ENCODE measurements around the gene CEP162.

Gene CEP162

GRCh38 chr6:84268781-84269180 is 41.3 kb upstream of the CEP162 start:
- no peak overlapping the region for H2AFZ ChIP-seq (ENCODE audit: low read length)
- H3K9ac ChIP-seq (ENCODE audit: low read depth, low read length, poor library complexity, severe bottlenecking) = no peak overlapping the region
- H3K4me1 ChIP-seq (ENCODE audit: insufficient read depth, low read length, poor library complexity, severe bottlenecking) = no peaks in the 10 kb centered on the region
- no peak overlapping the region for H3K4me3 ChIP-seq (ENCODE audit: low read length, poor library complexity, severe bottlenecking)
- TF ChIP-seq EZH2phosphoT487 (IDR thresholded peaks at IDR 0.05; ENCODE audit: borderline replicate concordance) (no peak), CTCF (conservative IDR thresholded peaks at IDR 0.05; ENCODE audit: low read length) (no peak)
- H3F3A ChIP-seq (ENCODE audit: low read depth) = no peaks in the 10 kb centered on the region
- no peak overlapping the region for H3K4me2 ChIP-seq (ENCODE audit: low read depth, low read length, poor library complexity, severe bottlenecking)
- no peaks in the 10 kb centered on the region for H3K27me3 ChIP-seq (ENCODE audit: insufficient read depth, low read length, poor library complexity, severe bottlenecking)
- no peaks in the 10 kb centered on the region for H3K79me2 ChIP-seq (ENCODE audit: insufficient read depth, low read length)
- no peaks in the 10 kb centered on the region for H4K20me1 ChIP-seq (ENCODE audit: insufficient read depth, low read length, poor library complexity, severe bottlenecking)
- H3K36me3 ChIP-seq (ENCODE audit: insufficient read depth, low read length) = no peaks in the 10 kb centered on the region
- H3K9me2 ChIP-seq (replicated peaks; ENCODE audit: low read depth, low read length) = no peaks in the 10 kb centered on the region
- H3K9me3 ChIP-seq (ENCODE audit: insufficient read depth, low read depth, low read length) = no peaks in the 10 kb centered on the region

GRCh38 chr6:84263557-84263956 is 36.1 kb upstream of the CEP162 start:
- Histone ChIP-seq H4K20me1 (ENCODE audit: insufficient read depth, low read length, poor library complexity, severe bottlenecking) (no peaks in the 10 kb centered on the region), H3K4me3 (ENCODE audit: low read length, poor library complexity, severe bottlenecking) (no peak overlapping the region), H3K9me2 (replicated peaks; ENCODE audit: low read depth, low read length) (no peaks in the 10 kb centered on the region), H3K27me3 (ENCODE audit: insufficient read depth, low read length, poor library complexity, severe bottlenecking) (no peaks in the 10 kb centered on the region), H3K4me2 (ENCODE audit: low read depth, low read length, poor library complexity, severe bottlenecking) (no peak overlapping the region), H3K36me3 (ENCODE audit: insufficient read depth, low read length) (no peaks in the 10 kb centered on the region), H3K79me2 (ENCODE audit: insufficient read depth, low read length) (no peaks in the 10 kb centered on the region), H3K4me1 (ENCODE audit: insufficient read depth, low read length, poor library complexity, severe bottlenecking) (no peaks in the 10 kb centered on the region), H3F3A (ENCODE audit: low read depth) (no peaks in the 10 kb centered on the region), H2AFZ (ENCODE audit: low read length) (no peak overlapping the region), H3K9ac (ENCODE audit: low read depth, low read length, poor library complexity, severe bottlenecking) (no peak overlapping the region), H3K9me3 (ENCODE audit: insufficient read depth, low read depth, low read length) (no peaks in the 10 kb centered on the region)
- TF ChIP-seq CTCF (conservative IDR thresholded peaks at IDR 0.05; ENCODE audit: low read length) = no peak
- no peak for TF ChIP-seq EZH2phosphoT487 (IDR thresholded peaks at IDR 0.05; ENCODE audit: borderline replicate concordance)

GRCh38 chr6:84260926-84261325 is 33.5 kb upstream of the CEP162 start:
- Histone ChIP-seq H3F3A (ENCODE audit: low read depth) (no peaks in the 10 kb centered on the region), H4K20me1 (ENCODE audit: insufficient read depth, low read length, poor library complexity, severe bottlenecking) (no peaks in the 10 kb centered on the region), H3K36me3 (ENCODE audit: insufficient read depth, low read length) (no peaks in the 10 kb centered on the region), H3K9ac (ENCODE audit: low read depth, low read length, poor library complexity, severe bottlenecking) (no peak overlapping the region), H3K4me1 (ENCODE audit: insufficient read depth, low read length, poor library complexity, severe bottlenecking) (no peaks in the 10 kb centered on the region), H3K9me3 (ENCODE audit: insufficient read depth, low read depth, low read length) (no peaks in the 10 kb centered on the region), H3K4me3 (ENCODE audit: low read length, poor library complexity, severe bottlenecking) (no peak overlapping the region), H3K4me2 (ENCODE audit: low read depth, low read length, poor library complexity, severe bottlenecking) (no peak overlapping the region), H3K9me2 (replicated peaks; ENCODE audit: low read depth, low read length) (no peaks in the 10 kb centered on the region), H2AFZ (ENCODE audit: low read length) (no peak overlapping the region), H3K27me3 (ENCODE audit: insufficient read depth, low read length, poor library complexity, severe bottlenecking) (no peaks in the 10 kb centered on the region), H3K79me2 (ENCODE audit: insufficient read depth, low read length) (no peaks in the 10 kb centered on the region)
- TF ChIP-seq CTCF (conservative IDR thresholded peaks at IDR 0.05; ENCODE audit: low read length) (no peak), EZH2phosphoT487 (IDR thresholded peaks at IDR 0.05; ENCODE audit: borderline replicate concordance) (no peak)
